Head of caudate nucleus (tissue), 42 donors: ENCODE results near the gene PINK1.
A peak's percentile ranks its signal among the peaks of the same experiment; 100 is the strongest.
"Not testable (repeated sequence)": the region's sequence is repeated elsewhere in the genome, so short reads cannot be mapped to it uniquely, and the experiment has no call there.

Experiments
- DNase-seq, 42 donors: peaks; one replicate each; pipeline versions ENCODE4 v3.0.0 to v3.0.0-alpha.2; 2020 to 2021; ENCODE audit warnings: mixed read lengths in 7 of 42
- intact Hi-C: fragments of 100-400 bp; cut with DNase I; formaldehyde crosslinking; loops from one replicate; pipeline ENCODE4 v1.15.0; 2022

Gene PINK1

DNA sequence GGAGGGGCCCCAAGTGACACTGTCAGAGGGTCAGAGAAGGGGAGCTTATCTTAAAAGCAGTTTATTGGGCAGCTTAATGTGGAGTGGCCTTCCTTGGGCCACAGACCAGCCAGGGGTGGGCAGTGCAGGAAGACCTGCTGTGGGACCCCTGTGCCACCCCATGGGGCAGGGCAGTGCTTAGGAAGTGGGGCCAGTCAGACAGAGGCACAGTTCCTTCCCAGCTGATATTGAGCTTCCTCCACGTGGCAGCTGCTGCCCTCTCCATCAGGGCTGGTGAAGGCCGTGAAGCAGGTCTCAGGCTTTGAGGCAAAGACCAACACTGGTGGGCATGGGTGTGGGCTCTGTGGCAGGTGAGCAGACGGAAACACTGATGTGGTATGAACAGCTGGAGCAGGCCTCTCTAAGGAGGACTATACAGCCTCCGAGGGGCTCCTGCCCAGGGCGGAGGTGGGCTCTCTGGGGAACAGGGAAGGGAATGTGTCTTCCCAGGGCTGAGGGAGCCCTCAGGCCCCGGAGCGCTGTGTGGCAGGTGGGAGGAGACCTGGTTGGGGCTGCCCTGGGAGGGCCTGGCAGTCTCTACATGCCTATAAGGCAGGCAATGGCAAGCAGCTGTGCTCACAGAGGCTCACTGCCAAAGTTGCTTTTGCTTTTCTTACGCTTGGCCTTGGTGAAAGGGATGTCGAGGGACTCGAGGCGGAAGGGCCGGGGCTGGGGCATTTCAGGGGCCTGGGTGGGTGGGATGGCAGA lies 30.9 kb downstream of the PINK1 start:
- intact Hi-C loops = no loop called here
- no peak for DNase-seq

DNA sequence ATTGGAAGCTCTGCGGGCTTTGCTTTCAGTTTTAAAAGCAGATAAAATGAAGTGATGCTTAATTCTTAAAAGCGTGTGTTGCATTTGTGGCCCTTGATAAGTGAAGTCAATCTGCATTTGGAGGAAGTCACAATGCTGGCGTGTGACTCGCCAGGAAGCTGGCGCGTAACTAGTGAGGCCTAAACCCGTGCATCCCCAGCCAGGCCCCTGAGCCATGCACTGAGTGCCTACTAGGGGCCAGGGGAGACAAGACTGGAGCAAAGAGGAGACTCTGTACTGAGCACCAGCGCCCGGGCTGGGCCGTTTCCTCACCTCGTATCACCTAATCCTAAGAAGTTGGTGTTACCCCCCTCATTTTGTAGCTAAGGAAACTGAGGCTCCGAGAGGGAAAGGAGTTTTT lies 32.5 kb downstream of the PINK1 start:
- DNase-seq = no peak
- intact Hi-C loops = no loop called here

DNA sequence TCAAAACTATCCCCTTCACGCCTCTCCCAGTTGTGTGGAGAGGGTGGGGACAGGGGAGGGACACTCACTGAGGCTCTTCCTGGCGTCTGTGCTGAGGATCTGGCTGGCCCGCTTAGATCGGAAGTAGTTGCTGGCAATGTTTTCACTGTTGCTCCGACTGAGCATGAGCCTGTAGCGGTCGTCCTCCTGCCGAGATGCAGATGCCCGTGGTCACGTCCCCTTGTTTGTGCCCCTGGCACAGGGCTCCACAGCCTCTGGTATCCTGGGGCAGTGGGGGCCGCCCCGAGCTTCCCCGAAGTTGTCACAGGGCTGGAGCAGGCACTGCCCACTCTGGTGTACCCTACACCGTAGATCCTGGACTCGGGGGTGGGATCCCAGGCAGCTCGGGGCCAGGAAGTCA lies 32.9 kb downstream of the PINK1 start:
- DNase-seq = no peak
- intact Hi-C loops = no loop called here

DNA sequence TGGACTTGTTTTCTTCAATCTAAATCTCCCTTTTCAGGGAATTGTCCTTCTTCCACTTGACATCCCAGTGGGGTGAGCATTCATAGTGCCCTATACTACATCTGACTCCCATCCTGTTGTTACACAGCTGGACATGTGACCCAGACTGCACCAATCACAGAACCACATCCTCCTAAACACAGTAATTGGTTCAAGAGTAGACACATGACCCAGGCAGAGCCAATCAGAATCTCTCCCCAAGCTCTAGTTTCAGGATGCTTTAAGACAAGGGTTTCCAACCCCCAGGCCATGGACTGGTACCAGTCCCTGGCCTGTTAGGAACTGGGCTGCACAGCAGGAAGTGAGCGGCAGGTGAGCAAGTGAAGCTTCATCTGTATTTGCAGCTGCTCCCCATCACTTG lies 33.5 kb downstream of the PINK1 start:
- DNase-seq = peak in 1 of 42 donors; percentile 41
- intact Hi-C loops = no loop called here

DNA sequence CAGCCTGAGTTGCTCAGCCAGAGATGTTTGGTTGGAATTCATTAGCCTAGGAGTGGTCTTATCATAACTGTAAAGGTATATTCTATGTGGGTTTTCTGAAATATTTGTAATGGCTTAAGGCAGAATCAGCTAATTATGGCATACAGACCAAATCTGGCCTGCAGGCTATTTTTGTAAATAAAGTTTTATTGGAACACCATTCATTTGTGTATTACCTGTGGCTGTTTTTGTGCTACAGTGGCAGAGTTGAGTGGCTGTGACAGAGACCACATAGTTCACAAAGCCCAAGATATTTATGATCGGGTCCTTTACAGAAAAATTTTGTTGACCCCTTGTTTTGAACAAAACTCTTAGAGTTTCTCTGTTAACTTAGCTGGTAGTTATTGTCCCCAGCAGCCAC lies 35.3 kb downstream of the PINK1 start:
- intact Hi-C loops = no loop called here
- no peak for DNase-seq

DNA sequence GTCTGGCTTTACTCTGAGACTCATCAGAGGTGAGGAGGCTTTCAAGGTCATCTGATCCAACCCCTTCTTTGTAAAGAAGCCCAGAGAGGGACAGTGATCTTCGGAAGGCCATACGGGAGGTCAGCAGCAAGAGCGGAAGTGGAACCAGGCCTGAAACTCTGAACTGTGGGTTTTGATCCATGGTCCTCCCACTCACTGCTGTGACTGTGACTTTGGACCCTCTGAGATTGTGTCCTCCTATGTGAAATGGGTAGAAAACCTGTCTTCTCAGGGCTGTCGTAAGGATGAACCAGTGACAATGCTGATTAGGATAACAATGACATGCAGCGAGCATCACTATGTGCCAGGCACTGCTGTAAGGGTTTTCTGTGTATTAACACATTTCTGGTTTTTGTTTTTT lies 37.7 kb downstream of the PINK1 start:
- intact Hi-C loops = no loop called here
- no peak for DNase-seq

DNA sequence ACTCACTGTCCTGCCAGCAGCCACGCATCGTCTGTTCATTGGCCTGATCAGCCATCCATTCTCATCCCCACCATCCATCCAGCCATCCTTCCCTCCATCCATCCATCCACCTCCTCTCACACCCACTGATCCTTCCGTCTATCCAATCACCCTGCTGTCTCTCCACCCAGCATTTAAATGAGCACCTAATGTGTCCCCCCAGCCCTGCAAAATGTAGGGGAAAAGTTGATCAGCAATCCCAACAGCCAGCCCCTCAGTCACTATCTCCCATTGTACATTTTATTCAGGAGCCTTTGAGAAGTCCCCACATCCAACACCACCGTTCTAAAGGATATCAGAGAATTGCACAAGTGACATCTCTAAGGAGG lies 39.0 kb downstream of the PINK1 start:
- intact Hi-C loops = no loop called here
- no peak for DNase-seq

DNA sequence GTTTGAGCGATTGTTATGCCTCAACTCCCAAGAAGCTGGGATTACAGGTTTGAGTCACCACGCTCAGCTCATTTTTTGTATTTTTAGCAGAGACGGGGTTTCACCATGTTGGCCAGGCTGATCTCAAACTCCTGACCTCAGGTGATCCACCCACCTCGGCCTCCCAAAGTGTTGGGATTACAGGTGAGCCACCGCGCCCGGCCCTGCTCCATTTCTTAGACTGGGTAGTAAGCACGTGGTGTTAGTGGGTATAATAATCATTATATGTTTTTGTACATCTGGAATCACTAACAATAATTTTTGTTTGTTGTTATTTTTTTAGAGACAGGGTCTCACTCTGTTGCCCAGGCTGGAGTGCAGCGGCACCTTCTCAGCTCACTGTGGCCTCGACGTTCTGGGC lies 40.4 kb downstream of the PINK1 start:
- intact Hi-C loops, DNase-seq: not testable (repeated sequence)

DNA sequence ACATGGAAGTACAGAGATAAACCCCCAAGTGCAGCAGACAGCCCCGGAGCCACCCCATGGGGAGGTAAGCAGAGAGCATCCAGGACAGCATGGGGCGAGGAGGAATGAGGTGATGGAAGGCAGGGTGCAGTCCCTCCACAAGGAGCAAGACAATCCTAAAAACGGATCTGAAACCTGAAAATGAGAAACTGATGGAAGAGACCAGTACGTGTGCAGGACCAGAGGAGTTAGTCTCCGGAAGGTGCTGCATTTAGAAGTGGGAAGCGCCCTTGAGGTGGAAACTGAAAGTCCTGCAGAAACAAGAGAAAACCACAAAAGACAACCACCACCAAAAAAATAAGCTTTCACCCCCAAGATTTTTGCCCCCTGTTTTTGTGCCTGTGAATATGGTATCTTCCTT lies 45.3 kb downstream of the PINK1 start:
- no peak for DNase-seq
- intact Hi-C loops = no loop called here

DNA sequence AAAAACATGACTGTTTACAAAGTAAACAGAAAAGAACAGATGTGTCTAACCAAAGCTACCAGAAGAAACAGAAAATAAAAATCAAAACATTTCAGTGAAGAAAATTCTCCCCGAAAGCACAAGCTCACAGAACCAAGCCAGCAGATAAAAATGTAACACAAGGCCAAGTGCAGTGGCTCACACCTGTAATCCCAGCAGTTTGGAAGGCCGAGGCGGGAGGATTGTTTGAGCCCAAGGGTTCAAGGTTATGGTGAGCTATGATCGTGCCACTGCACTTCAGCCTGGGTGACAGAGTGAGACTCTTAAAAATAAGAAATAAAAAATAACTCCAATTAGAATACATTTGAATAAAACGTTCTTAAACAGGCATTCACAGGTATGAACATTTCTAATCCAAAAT lies 47.0 kb downstream of the PINK1 start:
- DNase-seq = no peak
- intact Hi-C loops = no loop called here

DNA sequence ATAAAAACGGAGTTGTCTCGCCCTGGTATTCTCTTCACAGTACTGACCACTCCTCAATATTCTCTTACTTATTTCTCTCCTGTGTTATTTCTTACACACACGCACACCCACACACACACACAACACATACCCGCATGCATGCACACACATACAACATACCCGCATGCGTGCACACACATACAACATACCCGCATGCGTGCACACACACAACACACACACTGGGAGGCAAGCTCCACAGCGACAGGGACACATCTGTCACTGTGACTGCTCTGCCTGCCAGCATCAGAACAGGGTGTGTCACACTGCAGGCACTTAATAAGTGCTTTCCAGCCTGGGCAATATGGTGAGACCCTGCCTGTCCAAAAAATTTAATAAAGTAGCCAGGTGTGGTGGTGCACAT lies 48.7 kb downstream of the PINK1 start:
- DNase-seq = no peak
- intact Hi-C loops = no loop called here

DNA sequence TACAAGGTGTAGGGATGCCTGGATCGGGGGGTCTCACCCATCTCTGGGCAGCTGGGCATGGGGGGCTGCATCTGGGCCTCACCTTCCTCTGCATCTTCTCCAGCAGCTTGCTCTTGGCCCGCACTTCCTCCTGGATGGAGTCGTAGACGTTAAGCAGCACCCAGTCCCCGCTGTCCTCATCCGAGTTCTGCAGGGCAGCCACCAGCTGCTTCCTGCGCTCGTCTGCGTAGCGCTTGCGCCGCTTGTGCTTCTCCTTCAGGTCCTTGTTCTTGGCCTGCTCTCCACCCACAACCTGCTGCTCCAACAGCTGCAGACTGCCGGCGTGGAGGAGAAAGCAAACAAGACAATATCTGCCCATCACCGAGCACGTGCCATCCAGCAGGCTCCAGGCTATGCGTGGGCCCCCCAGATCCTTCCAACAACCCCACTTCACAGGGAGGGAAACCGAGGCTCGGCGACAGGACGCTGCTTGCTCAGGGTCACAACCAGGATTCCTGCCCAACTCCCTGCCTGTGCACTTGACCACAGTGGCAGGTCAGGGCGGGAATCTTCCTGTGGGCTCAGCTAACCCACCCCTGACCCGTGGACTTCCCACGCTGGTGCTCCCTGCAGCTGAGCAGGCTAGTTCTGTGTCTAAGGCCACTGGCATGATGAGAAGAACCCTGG lies 49.4 kb downstream of the PINK1 start:
- intact Hi-C loops = no loop called here
- DNase-seq = peak in 22 of 42 donors; percentile 18 to 59 (median 40)

DNA sequence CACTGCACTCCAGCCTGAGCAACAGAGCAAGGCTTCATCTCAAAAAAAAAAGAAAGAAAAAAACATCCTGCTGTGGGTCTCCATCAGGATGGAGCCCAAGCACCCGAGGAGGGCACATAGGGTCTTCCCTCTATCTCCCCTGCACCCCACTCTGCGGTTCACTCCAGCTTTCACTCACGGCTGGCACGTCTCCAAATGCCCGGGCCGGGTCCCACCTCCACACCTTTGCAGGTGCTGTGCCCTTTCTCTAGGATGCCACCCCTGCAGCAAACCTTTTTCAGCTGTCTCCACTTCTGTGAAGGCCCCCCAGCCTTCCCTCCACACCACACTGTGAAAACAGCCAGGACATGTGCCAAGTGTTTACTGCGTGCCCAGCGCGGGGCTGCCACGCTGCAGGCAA lies 50.4 kb downstream of the PINK1 start:
- DNase-seq = no peak
- intact Hi-C loops = no loop called here

DNA sequence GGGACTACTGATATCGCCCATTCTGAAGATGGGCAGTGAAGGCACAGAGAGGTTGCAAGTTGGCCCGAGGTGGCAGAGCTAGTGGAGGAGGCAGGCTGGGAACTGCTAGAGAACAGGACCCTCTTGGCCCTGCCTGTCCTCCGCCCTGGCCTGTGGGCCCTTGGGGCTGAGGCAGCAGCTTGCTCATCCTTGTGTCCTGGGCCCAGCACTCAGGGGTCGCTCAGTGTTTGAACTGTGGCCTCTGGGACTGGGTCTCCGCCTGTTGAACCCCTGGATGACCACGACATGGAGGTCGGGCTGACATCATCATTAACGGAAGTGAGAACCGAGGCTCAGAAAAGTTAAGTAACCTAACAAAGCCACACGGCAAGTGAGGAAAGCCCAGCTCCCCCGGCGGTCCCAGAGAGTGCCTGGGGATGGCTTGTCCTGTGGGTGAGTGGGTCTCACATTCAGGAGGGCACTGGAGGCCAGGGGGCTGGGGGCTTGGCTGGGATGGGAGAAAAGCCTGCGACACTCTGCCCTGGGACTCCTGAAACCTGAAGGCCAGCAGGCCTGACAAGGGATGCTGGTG lies 50.9 kb downstream of the PINK1 start:
- intact Hi-C loops = no loop called here
- DNase-seq = no peak

DNA sequence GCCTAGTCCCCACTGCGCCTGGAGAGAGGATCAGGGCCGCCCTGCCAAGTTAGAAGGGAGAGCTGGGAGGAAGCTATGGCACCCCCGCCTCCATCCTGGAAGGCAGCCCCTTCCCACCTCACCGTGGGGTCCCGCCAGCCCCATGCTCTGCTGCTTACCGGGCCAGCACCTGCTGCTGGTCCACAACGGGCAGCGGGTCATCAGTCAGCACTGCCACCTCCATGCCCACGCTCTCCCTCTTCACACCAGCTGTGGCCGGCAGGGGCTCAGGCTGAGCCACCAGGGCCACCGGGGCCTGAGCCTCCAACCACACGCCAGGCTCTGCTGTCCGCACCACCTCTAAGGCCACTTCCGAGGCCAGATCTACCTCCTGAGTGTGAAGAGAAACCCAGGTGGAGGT lies 51.4 kb downstream of the PINK1 start:
- intact Hi-C loops = no loop called here
- no peak for DNase-seq

DNA sequence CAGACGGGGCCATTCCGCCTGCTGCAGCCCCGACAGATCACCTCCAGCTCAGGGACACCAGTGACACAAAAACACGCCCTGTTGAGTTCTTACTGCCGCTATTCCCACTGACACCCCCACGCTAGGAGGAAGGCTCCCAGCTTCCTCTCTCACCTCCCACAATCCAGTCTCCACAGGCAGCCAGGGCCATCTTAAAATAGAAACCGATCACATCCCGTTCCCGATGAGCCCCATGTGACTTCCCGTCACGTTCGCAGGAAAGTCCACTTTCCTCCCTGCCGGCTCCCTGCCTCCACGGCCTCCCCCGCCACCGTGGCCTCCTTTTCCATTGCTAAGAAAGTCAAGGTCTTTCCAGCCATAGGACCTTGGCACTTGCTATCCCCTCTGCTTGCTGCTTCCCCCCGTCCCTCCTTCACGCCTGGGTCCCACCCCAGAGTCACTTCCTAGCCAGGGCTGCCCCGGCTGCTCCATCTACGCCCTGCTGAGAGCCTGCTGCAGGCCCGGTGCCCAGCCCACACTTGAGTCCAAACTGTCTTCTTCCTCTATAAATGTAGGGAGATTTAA lies 51.9 kb downstream of the PINK1 start:
- intact Hi-C loops = no loop called here
- peak in 37 of 42 donors; percentile 18 to 84 (median 59) for DNase-seq

DNA sequence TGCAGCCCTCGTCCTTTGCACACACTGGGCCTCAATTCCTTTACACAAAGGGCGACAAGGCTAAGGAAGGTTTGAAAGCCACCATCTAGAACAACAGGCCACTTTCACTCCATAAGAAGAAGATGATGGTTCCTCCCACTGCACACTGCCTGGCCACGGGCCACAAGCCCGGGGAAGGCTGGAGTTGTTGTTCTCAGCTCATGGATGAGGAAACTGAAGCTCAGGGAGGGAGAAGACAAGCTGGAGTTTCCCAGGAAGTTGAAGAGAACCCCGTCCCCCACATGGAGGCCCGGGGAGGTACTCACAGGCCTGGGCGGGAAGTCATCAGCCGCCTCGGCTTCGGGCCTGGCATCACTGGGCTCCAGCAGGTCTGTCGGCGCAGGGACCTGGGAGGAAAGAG lies 52.5 kb downstream of the PINK1 start:
- DNase-seq = no peak
- intact Hi-C loops = no loop called here

DNA sequence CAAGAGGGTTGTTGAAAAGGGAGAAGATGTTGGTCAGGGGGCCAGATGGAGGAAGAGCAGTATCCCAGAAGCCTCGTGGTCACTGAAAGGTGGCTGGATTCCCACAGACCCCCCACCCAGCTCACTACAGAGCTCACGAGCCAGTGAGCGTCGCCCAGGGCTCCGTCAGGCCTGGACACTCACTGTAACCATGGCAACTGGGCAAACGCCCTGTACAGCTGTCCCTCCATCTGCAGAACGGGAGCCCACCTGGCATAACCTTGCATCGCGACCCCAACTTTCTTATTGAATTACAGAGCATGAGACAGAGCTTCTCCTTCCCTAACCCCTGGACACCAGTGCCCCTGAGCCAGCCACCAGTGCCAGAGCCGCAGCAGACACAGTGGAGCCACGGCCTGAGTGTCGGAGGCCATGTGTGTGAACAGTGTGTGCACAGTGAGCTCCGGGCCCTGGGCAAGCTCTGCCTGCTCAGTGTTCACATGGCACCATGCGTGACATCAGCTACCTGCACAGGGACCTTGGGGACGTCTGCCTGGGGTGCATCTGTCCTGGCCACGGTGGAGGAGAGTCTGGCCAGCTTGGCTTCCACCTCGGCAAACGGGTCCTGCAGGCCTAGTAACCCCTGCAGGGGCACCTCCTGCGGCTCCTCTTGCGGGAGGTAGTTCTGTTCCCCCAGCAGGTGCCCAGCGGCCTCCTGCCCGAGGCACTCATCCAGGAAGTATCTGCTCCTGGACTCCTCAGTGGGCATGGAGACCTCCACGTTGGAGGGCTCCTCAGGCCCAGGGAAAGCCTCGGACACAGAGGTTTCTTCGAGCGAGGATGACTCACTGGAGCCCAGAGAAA lies 53.8 kb downstream of the PINK1 start:
- intact Hi-C loops = no loop called here
- DNase-seq = no peak

DNA sequence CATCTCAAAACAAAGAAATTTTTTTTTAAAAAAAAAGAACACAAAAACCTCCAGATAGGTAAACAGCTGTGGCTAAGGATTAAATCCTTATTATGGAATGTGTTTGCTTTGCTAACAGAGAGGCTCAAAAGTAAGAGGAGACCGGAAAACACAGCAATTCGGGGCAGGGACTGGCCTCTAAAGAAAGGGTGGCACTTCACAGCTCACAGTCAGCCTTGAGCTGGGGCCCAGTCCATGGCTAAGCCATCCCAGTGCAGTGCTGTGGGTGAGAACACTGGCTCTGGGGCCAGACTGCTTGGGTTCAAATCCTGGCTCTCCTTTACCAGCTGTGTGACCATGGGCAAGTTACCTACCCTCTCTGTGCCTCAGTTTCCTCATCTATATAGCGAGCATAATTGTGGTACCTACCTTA lies 56.4 kb downstream of the PINK1 start:
- no peak for DNase-seq
- intact Hi-C loops = no loop called here

DNA sequence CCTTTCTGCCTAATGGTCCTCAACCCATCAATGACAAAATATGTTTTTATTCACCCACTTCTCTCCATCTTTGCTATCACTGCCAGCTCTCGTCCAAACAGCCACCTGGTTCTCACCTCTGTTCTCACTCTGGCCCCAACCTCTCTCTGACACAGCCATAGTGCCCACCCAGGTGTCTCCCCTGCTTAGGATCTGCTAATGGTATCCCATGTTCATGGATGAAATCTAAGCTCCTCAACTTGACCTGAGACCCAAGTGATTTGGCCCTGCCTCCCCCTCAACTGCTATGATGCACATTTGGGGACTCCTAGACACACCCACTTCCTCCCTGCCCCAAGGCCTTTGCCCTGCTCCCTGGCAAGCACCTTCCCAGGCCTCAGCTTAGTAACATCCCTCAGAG lies 58.6 kb downstream of the PINK1 start:
- no peak for DNase-seq
- intact Hi-C loops = no loop called here
